Endothelial cell of umbilical vein (primary cell): ENCODE results near the gene EYS. TPM values are rescaled to one million over a fixed set of nuclear protein-coding genes. Genes with fewer than 3 reads are reported as not detected.

Experiments
- BruUV-seq: library from RNA; stranded (reverse); fragments of 400-500 nt; replicated peaks from 2 replicates; lab custom pipeline; 2021; lab: Mats Ljungman, UMichigan
- CTCF ChIA-PET: fragments of 300-600, 350-600 bp; sonication (Branson Sonifier 250); formaldehyde crosslinking; loops from one replicate; lab custom pipeline; 2021; ENCODE audit warnings: antibody characterized with exemption, inconsistent platforms; lab: Charles Lee
- POLR2A ChIA-PET: fragments of 300-600, 350-600 bp; sonication (Branson Sonifier 250); formaldehyde crosslinking; loops from one replicate; lab custom pipeline; 2021; ENCODE audit warnings: antibody characterized with exemption, inconsistent platforms; lab: Charles Lee
- DNase-seq: peaks from one replicate; pipeline ENCODE4 v3.0.0-alpha.2; 2011; ENCODE audit warnings: low read depth, low spot score
- FAIRE-seq: peaks from 2 replicates; lab custom pipeline; 2011; peaks lifted over from hg19 to GRCh38; lab: Jason Lieb, UNC
- H2AFZ ChIP-seq: 2 replicates; pipeline ENCODE4 v1.6.0; 2012; ENCODE audit warnings: low read depth, low read length, control low read depth, inconsistent platforms
- H3K27ac ChIP-seq: 2 replicates; pipeline ENCODE4 v1.5.1; 2011; ENCODE audit warnings: low read depth, mild to moderate bottlenecking, control low read depth, low read length, moderate library complexity; ENCODE audit not compliant: insufficient read depth
- H3K27me3 ChIP-seq, 2 experiments: 2 replicates each; pipeline versions ENCODE4 v1.6.0 to v1.6.1; 2011; ENCODE audit warnings: low read length in 2 of 2, mixed read lengths in 1 of 2; ENCODE audit not compliant: control insufficient read depth in 2 of 2, insufficient read depth in 2 of 2
- H3K36me3 ChIP-seq, 2 experiments: 2 replicates in 1 of 2; 3 replicates in 1 of 2; pipeline ENCODE4 v1.5.1; 2011; ENCODE audit warnings: low read length in 2 of 2, mild to moderate bottlenecking in 1 of 2, moderate library complexity in 1 of 2; ENCODE audit not compliant: control insufficient read depth in 2 of 2, insufficient read depth in 2 of 2; ENCODE audit errors: extremely low read depth in 1 of 2
- H3K4me1 ChIP-seq: 3 replicates; pipeline ENCODE4 v1.5.1; 2011; ENCODE audit warnings: mild to moderate bottlenecking, low read length; ENCODE audit not compliant: control insufficient read depth, insufficient read depth; ENCODE audit errors: extremely low read depth
- H3K4me2 ChIP-seq: 2 replicates; pipeline ENCODE4 v1.6.1; 2011; ENCODE audit warnings: low read length, control low read depth, mixed read lengths; ENCODE audit not compliant: insufficient read depth
- H3K4me3 ChIP-seq, 3 experiments: fragments of 200-600 bp in 1 of 3; sonication (generic), shearing (Covaris generic) in 1 of 3; replicated peaks in 1 of 3; 2 replicates each; pipeline ENCODE4 v1.5.1; 2011 to 2016; ENCODE audit warnings: control low read depth in 3 of 3, low read length in 3 of 3, mild to moderate bottlenecking in 2 of 3, inconsistent platforms in 1 of 3, low read depth in 1 of 3, moderate library complexity in 1 of 3; ENCODE audit not compliant: insufficient read depth in 1 of 3
- H3K79me2 ChIP-seq: 2 replicates; pipeline ENCODE4 v1.6.0; 2012; ENCODE audit warnings: low read length, inconsistent platforms; ENCODE audit not compliant: control insufficient read depth, insufficient read depth
- H3K9ac ChIP-seq: replicated peaks from 2 replicates; pipeline ENCODE3; 2011; ENCODE audit warnings: low read length, control low read depth; ENCODE audit not compliant: insufficient read depth; ENCODE audit errors: extremely low read depth
- H3K9me1 ChIP-seq: replicated peaks from 3 replicates; pipeline ENCODE4 v1.6.0; 2011; ENCODE audit warnings: mild to moderate bottlenecking, low read length; ENCODE audit not compliant: control insufficient read depth, insufficient read depth; ENCODE audit errors: extremely low read depth
- H3K9me3 ChIP-seq: replicated peaks from 2 replicates; pipeline ENCODE4 v1.5.1; 2012; ENCODE audit warnings: low read length, inconsistent platforms; ENCODE audit not compliant: control insufficient read depth, insufficient read depth
- H4K20me1 ChIP-seq: replicated peaks from 2 replicates; pipeline ENCODE3; 2011; ENCODE audit warnings: mild to moderate bottlenecking, low read length; ENCODE audit not compliant: control insufficient read depth, insufficient read depth; ENCODE audit errors: extremely low read depth
- CTCF ChIP-seq, 2 donors: IDR thresholded peaks; 1 replicate in 1 of 2; 2 replicates in 1 of 2; pipeline ENCODE4 v1.5.1; 2011; ENCODE audit warnings: low read length in 2 of 2, mild to moderate bottlenecking in 2 of 2, moderate library complexity in 2 of 2, control low read depth in 1 of 2, inconsistent platforms in 1 of 2, low read depth in 1 of 2; ENCODE audit not compliant: insufficient read depth in 1 of 2; ENCODE audit errors: extremely low read depth in 1 of 2
- EZH2 ChIP-seq: IDR thresholded peaks from 2 replicates; pipeline ENCODE4 v1.6.1; 2012; ENCODE audit warnings: borderline replicate concordance, low read depth, mild to moderate bottlenecking, moderate library complexity, low read length, inconsistent platforms; ENCODE audit not compliant: severe bottlenecking
- FOS ChIP-seq: IDR thresholded peaks from 2 replicates; pipeline ENCODE4 v1.6.1; 2011; ENCODE audit warnings: mild to moderate bottlenecking, low read length, moderate library complexity, borderline replicate concordance; ENCODE audit not compliant: insufficient read depth
- GATA2 ChIP-seq: IDR thresholded peaks from 2 replicates; pipeline ENCODE4 v1.7.0; 2011; ENCODE audit warnings: low read depth, mild to moderate bottlenecking, moderate library complexity, mixed read lengths, low read length; ENCODE audit not compliant: insufficient read length, insufficient read depth
- JUN ChIP-seq: IDR thresholded peaks from 2 replicates; pipeline ENCODE4 v1.6.1; 2011; ENCODE audit warnings: borderline replicate concordance, low read depth; ENCODE audit not compliant: insufficient read length, insufficient read depth
- MAX ChIP-seq: IDR thresholded peaks from 2 replicates; pipeline ENCODE4 v1.6.1; 2011; ENCODE audit not compliant: insufficient read depth, insufficient read length
- MYC ChIP-seq: IDR thresholded peaks from one replicate; pipeline ENCODE4 v1.6.1; 2011; ENCODE audit warnings: mild to moderate bottlenecking, low read depth, low read length
- POLR2A ChIP-seq: IDR thresholded peaks from 2 replicates; pipeline ENCODE4 v1.6.1; 2012; ENCODE audit warnings: low read depth, mild to moderate bottlenecking, control low read depth, low read length
- POLR2AphosphoS5 ChIP-seq: IDR thresholded peaks from 2 replicates; pipeline ENCODE4 v1.6.1; 2012; ENCODE audit warnings: low read depth, mild to moderate bottlenecking, control low read depth, low read length, moderate library complexity; ENCODE audit not compliant: insufficient read depth
- dilution Hi-C: fragments of 300-500 bp; cut with MboI; formaldehyde crosslinking; loops from one replicate; pipeline ENCODE4 v1.15.0; 2019; ENCODE audit warnings: low sequenced_read_pairs; ENCODE audit not compliant: extremely low pct_ligation_motif_present
- intact Hi-C: fragments of 100-400 bp; cut with micrococcal nuclease; formaldehyde crosslinking; loops from one replicate; pipeline ENCODE4 v1.10.0; 2022
- polyA plus RNA-seq, 4 experiments: library from polyadenylated mRNA; depleted of rRNA in 3 of 4; stranded (reverse) in 3 of 4; unstranded in 1 of 4; fragments of >200 nt; gene quantifications; 2 replicates each; pipeline versions ENCODE4 v1.2.1 to v1.2.3, GENCODE V29; 2011 to 2012; ENCODE audit warnings: missing spikeins in 1 of 4
- total RNA-seq: library from RNA; stranded (reverse); gene quantifications from 2 replicates; pipeline ENCODE4 v1.2.3, GENCODE V29; 2021

The EYS gene
- total and polyA plus RNA-seq, 2 donors (not counting 3 experiments of a cell fraction or from before 2014, with no cell fraction given) = 0.01 to 0.27 TPM

GRCh38 chr6:65558071-65558470, 149.0 kb downstream of the EYS start:
- H3K4me3 ChIP-seq = no peak overlapping the region
- H3K36me3 ChIP-seq = no peaks in the 10 kb centered on the region
- dilution Hi-C loops = no loop called here
- no peak for TF ChIP-seq JUN
- no peak for TF ChIP-seq POLR2A
- no peak for TF ChIP-seq FOS
- no peak for TF ChIP-seq GATA2
- H2AFZ ChIP-seq = no peak overlapping the region
- no peak overlapping the region for H3K27ac ChIP-seq
- FAIRE-seq (no peak), DNase-seq (no peak)
- no TSS peak for BruUV-seq
- no peaks in the 10 kb centered on the region for H3K79me2 ChIP-seq
- H3K9me1 ChIP-seq = no peaks in the 10 kb centered on the region
- H3K27me3 ChIP-seq = no peaks in the 10 kb centered on the region
- H3K4me2 ChIP-seq = no peak overlapping the region
- ChIA-PET POLR2A (no interaction called here), CTCF (no interaction called here)
- H3K9ac ChIP-seq = no peak overlapping the region
- no peaks in the 10 kb centered on the region for H3K4me1 ChIP-seq
- H3K9me3 ChIP-seq = no peaks in the 10 kb centered on the region
- intact Hi-C loops = no loop called here
- H4K20me1 ChIP-seq = no peaks in the 10 kb centered on the region

- Histone ChIP-seq H2AFZ (no peak overlapping the region), H3K4me1 (no peaks in the 10 kb centered on the region), H3K9me3 (no peaks in the 10 kb centered on the region), H3K27ac (no peak overlapping the region), H3K27me3 (no peaks in the 10 kb centered on the region), H4K20me1 (no peaks in the 10 kb centered on the region), H3K9ac (no peak overlapping the region), H3K9me1 (no peaks in the 10 kb centered on the region), H3K4me3 (no peak overlapping the region), H3K36me3 (no peaks in the 10 kb centered on the region), H3K79me2 (no peaks in the 10 kb centered on the region), H3K4me2 (no peak overlapping the region)
- no peak for TF ChIP-seq MAX
- TF ChIP-seq POLR2AphosphoS5 = no peak
- no peak for TF ChIP-seq CTCF (IDR thresholded peaks at IDR 0.05; ENCODE audit: extremely low read depth in 1 of 2, insufficient read depth in 1 of 2, low read depth in 1 of 2, low read length in 2 of 2)
- no peak for TF ChIP-seq MYC
- no peak for TF ChIP-seq FOS
- no peak for TF ChIP-seq JUN
- no peak for TF ChIP-seq GATA2
- no peak for TF ChIP-seq EZH2
- no peak for DNase-seq
- no TSS peak for BruUV-seq
- no peak for FAIRE-seq
- ChIA-PET POLR2A (no interaction called here), CTCF (no interaction called here)
- intact Hi-C loops = no loop called here
- dilution Hi-C loops = no loop called here
These were observed 149.8 kb downstream of the EYS start for GRCh38 chr6:65557224-65557623.
